Thoracic aorta (tissue), 2 donors: Measurements from ENCODE around the gene GANAB. TPM values are rescaled to one million over a fixed set of nuclear protein-coding genes. Genes with fewer than 3 reads are reported as not detected.
A peak's percentile ranks its signal among the peaks of the same experiment; 100 is the strongest.

Source experiments
- ATAC-seq: fragments of 150-250 bp; one replicate; pipeline ENCODE4 v1.8.0; 2017; ENCODE audit warnings: low read depth; ENCODE audit not compliant: insufficient number of reproducible peaks, low FRiP score
- DNase-seq: peaks from one replicate; pipeline ENCODE4 v3.0.0-alpha.2; 2020; ENCODE audit warnings: low spot score
- H3K27ac ChIP-seq, 2 donors: fragments of 200-600 bp; sonication (generic); 1 replicate in 1 of 2; 2 replicates in 1 of 2; pipeline ENCODE4 v1.5.1; 2016; ENCODE audit warnings: mild to moderate bottlenecking in 2 of 2, moderate library complexity in 2 of 2
- H3K27me3 ChIP-seq: fragments of 200-600 bp; sonication (generic); replicated peaks from 2 replicates; pipeline ENCODE4 v1.6.0; 2016; ENCODE audit warnings: mild to moderate bottlenecking; ENCODE audit not compliant: insufficient read depth
- H3K36me3 ChIP-seq: fragments of 200-600 bp; sonication (generic); one replicate; pipeline ENCODE4 v1.5.1; 2016
- H3K4me1 ChIP-seq, 2 donors: fragments of 200-600 bp; sonication (generic); 1 replicate in 1 of 2; 2 replicates in 1 of 2; pipeline versions ENCODE4 v1.5.1 to v1.6.0; 2016; ENCODE audit warnings: low read depth in 2 of 2, mild to moderate bottlenecking in 1 of 2; ENCODE audit not compliant: control insufficient read depth in 1 of 2
- H3K4me3 ChIP-seq: fragments of 200-600 bp; sonication (generic); 2 replicates; pipeline ENCODE4 v1.5.1; 2016; ENCODE audit warnings: mild to moderate bottlenecking
- H3K9me3 ChIP-seq: fragments of 200-600 bp; sonication (generic); 2 replicates; pipeline ENCODE4 v1.5.1; 2016
- CTCF ChIP-seq: fragments of 200-600 bp; sonication (generic); IDR thresholded peaks from one replicate; pipeline ENCODE4 v1.5.1; 2019; ENCODE audit warnings: antibody characterized with exemption
- total RNA-seq, 2 donors: library from RNA; depleted of rRNA; stranded (reverse); fragments of >200 nt; gene quantifications; one replicate each; pipeline versions ENCODE4 v1.1.0 to v1.2.3, GENCODE V29; 2016

GANAB gene
- total RNA-seq, 2 donors from 2014 or later = 120 to 159 TPM

GRCh38 chr11:62615521-62615920 lies 30.9 kb downstream of the GANAB start:
- no peak overlapping the region for H3K27ac ChIP-seq
- no peak for DNase-seq
- peaks cover 19% of the 10 kb centered on the region for H3K36me3 ChIP-seq
- no peak for ATAC-seq
- TF ChIP-seq CTCF = no peak
- no peaks in the 10 kb centered on the region for H3K9me3 ChIP-seq
- H3K27me3 ChIP-seq = no peaks in the 10 kb centered on the region
- H3K4me1 ChIP-seq = peaks cover 11 to 30% of the 10 kb centered on the region in 2 donors
- H3K4me3 ChIP-seq = no peak overlapping the region

- H3K27ac ChIP-seq = peak overlapping the region in 1 of 2 donors; percentile 87
Observed at GRCh38 chr11:62614275-62614674, 32.1 kb downstream of the GANAB start.

GRCh38 chr11:62613291-62613778 lies 33.1 kb downstream of the GANAB start:
- DNase-seq = peak; percentile 40
- Histone ChIP-seq H3K4me1 (peaks cover 11 to 34% of the 10 kb centered on the region in 2 donors), H3K27me3 (no peaks in the 10 kb centered on the region), H3K9me3 (no peaks in the 10 kb centered on the region), H3K36me3 (peaks cover 27% of the 10 kb centered on the region), H3K27ac (peak overlapping the region; percentile 87 to 95), H3K4me3 (peak overlapping the region; percentile 80)
- no peak for ATAC-seq
- no peak for TF ChIP-seq CTCF

More at GRCh38 chr11:62614275-62614674, 32.1 kb downstream of the GANAB start:
- DNase-seq (no peak), ATAC-seq (no peak)
- Histone ChIP-seq H3K4me1 (peaks cover 11 to 34% of the 10 kb centered on the region in 2 donors), H3K9me3 (no peaks in the 10 kb centered on the region), H3K4me3 (no peak overlapping the region), H3K36me3 (peaks cover 19% of the 10 kb centered on the region), H3K27me3 (no peaks in the 10 kb centered on the region)
- TF ChIP-seq CTCF = no peak

GRCh38 chr11:62612366-62613290 lies 33.8 kb downstream of the GANAB start, which contains the start of the genes EML3 and ROM1:
Gene EML3, minus strand, starts transcription at chr11:62612775. Its CDS starts 318 bp downstream, at chr11:62612457.
Gene ROM1, plus strand, starts transcription at chr11:62613257. Its CDS starts 25 bp downstream, at chr11:62613282.
- H3K36me3 ChIP-seq = peaks cover 31% of the 10 kb centered on the region
- ATAC-seq = peak; percentile 77

More at GRCh38 chr11:62612366-62613290, 33.8 kb downstream of the GANAB start, which contains the start of the genes EML3 and ROM1:
- TF ChIP-seq CTCF = peak; percentile 82
- H3K27ac ChIP-seq = peak within 1 kb of the TSS; percentile 87 to 95
- peaks cover 11 to 34% of the 10 kb centered on the region in 2 donors for H3K4me1 ChIP-seq
- no peaks in the 10 kb centered on the region for H3K9me3 ChIP-seq
- DNase-seq = peak; percentile 85
- H3K27me3 ChIP-seq = no peaks in the 10 kb centered on the region
- H3K4me3 ChIP-seq = peak within 1 kb of the TSS; percentile 80
